Measurements from ENCODE around the gene THRB. TPM values are rescaled to one million over a fixed set of nuclear protein-coding genes. Genes with fewer than 3 reads are reported as not detected.

Gene THRB
- total and polyA plus RNA-seq, 8 donors: 3.6 to 47.3 (median 14.5) TPM

DNA sequence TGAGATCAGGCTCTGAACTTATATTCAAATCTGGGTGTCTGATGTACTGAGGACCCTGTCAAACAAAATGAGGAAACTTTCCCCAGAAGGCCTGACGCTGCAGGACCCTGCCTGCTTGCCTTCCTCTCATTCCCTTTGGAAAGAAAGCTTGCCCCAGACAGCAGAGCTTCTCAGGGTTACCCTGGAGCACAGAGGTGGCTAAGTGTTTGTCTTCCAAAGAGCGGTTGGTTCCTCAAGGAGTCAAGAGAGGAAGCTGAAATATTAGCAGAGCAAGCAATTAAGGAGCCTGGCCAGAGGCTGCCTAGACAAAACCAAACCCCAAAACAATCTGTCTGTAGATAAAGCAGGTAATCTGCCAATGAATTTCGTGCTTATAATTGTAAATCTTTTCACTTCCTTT lies 374.2 kb downstream of the THRB start:
- intact Hi-C loops (cut with DNase I; ENCODE audit: low total_unique reads): no loop called here
- Histone ChIP-seq H3K4me3 (no peak overlapping the region), H3K27ac (no peak overlapping the region), H3K27me3 (no peaks in the 10 kb centered on the region), H3K9me3 (no peaks in the 10 kb centered on the region), H3K4me1 (peaks cover 0 to 13% (median 1%) of the 10 kb centered on the region in 4 donors), H3K36me3 (peaks cover 0 to 18% (median 11%) of the 10 kb centered on the region in 4 donors)
- no peak for DNase-seq
- no peak for TF ChIP-seq POLR2AphosphoS5 (IDR thresholded peaks at IDR 0.05)
- no peak for TF ChIP-seq POLR2A (IDR thresholded peaks at IDR 0.05)
- TF ChIP-seq, protein P1, sequence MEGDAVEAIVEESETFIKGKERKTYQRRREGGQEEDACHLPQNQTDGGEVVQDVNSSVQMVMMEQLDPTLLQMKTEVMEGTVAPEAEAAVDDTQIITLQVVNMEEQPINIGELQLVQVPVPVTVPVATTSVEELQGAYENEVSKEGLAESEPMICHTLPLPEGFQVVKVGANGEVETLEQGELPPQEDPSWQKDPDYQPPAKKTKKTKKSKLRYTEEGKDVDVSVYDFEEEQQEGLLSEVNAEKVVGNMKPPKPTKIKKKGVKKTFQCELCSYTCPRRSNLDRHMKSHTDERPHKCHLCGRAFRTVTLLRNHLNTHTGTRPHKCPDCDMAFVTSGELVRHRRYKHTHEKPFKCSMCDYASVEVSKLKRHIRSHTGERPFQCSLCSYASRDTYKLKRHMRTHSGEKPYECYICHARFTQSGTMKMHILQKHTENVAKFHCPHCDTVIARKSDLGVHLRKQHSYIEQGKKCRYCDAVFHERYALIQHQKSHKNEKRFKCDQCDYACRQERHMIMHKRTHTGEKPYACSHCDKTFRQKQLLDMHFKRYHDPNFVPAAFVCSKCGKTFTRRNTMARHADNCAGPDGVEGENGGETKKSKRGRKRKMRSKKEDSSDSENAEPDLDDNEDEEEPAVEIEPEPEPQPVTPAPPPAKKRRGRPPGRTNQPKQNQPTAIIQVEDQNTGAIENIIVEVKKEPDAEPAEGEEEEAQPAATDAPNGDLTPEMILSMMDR (IDR thresholded peaks at IDR 0.05): no peak
- no peak for TF ChIP-seq EP300 (IDR thresholded peaks at IDR 0.05)
- 80 to 82% (median 82%) methylated on average over 3 of the region's 3 CpGs for WGBS, 5 donors

DNA sequence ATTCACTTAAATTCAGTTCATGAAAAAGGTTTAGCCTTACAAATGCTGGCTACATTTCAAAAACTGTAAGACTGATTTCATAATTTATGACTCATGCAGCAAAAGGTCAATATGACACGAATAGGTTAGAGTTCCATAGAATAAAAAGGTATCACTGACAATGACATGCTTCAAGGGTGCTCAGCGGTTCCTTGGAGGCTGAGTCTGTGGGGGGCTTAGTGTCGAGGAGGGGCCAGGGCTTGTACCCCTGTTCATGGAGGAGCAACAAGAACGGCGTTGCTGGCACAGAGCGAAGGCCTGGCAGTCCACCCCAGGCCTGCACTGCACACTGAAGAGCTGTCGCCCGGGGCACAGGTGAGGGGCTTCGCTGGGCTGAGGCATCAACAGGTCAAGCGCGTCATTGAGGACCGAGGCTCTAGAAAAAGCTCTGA lies 375.3 kb downstream of the THRB start:
- Histone ChIP-seq H3K4me1 (peaks cover 0 to 13% (median 0%) of the 10 kb centered on the region in 4 donors), H3K36me3 (peaks cover 0 to 18% (median 11%) of the 10 kb centered on the region in 4 donors), H3K27me3 (no peaks in the 10 kb centered on the region), H3K9me3 (no peaks in the 10 kb centered on the region), H3K27ac (no peak overlapping the region), H3K4me3 (no peak overlapping the region)
- TF ChIP-seq POLR2AphosphoS5 (IDR thresholded peaks at IDR 0.05) (no peak), EP300 (IDR thresholded peaks at IDR 0.05) (no peak), POLR2A (IDR thresholded peaks at IDR 0.05) (no peak)
- TF ChIP-seq, protein P1 (IDR thresholded peaks at IDR 0.05): no peak
- 80 to 90% (median 86%) methylated on average over 12 of the region's 12 CpGs for WGBS, 5 donors
- DNase-seq: no peak
- intact Hi-C loops (cut with DNase I; ENCODE audit: low total_unique reads): no loop called here

DNA sequence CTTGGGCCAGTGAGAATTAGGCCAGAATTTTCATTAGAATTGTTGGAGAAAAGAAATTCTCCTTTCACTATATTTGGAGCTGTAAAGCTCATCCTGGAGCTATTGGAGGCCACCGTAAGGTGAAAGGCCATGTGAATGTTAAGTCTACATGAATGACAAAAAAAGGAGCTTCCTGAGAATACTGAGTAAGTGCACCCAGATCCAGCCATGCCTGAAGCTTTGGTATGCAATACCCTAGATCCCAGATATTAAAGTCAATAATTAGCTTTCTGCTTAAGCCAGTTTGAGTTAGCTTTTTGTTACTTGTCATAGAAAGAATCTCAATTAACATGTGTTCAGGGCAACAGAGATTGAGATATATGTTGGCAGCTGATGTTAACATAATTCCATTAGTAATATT lies 377.1 kb downstream of the THRB start:
- intact Hi-C loops (cut with DNase I; ENCODE audit: low total_unique reads): no loop called here
- Histone ChIP-seq H3K27me3 (no peaks in the 10 kb centered on the region), H3K4me1 (peaks cover 0 to 7% (median 0%) of the 10 kb centered on the region in 4 donors), H3K9me3 (no peaks in the 10 kb centered on the region), H3K27ac (no peak overlapping the region), H3K4me3 (no peak overlapping the region), H3K36me3 (peaks cover 0 to 12% (median 6%) of the 10 kb centered on the region in 4 donors)
- TF ChIP-seq POLR2AphosphoS5 (IDR thresholded peaks at IDR 0.05) (no peak), EP300 (IDR thresholded peaks at IDR 0.05) (no peak), POLR2A (IDR thresholded peaks at IDR 0.05) (no peak)
- TF ChIP-seq, protein P1 (IDR thresholded peaks at IDR 0.05): no peak
- no peak for DNase-seq
- 94 to 97% (median 95%) methylated on average over 1 of the region's 1 CpG for WGBS, 5 donors

DNA sequence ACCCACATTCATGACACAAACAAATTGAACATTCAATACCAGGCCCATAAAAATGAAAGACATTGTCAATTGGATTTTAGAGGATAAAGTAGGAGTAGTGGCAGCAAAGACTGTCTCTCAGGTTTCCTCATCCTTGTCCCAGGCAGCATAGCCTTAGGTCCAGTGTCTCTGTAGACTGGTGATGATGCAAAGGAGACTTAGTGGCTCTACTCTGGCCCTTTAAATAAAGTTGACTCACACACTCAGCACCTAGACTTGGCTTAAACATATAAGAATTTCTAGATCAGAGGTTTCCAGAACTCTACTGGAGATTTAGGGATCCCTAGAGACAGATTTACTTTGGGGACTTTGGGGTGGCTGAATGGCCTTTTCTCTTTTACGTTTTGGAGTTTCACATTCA lies 382.9 kb downstream of the THRB start:
- Histone ChIP-seq H3K4me1 (no peaks in the 10 kb centered on the region), H3K36me3 (no peaks in the 10 kb centered on the region), H3K27me3 (no peaks in the 10 kb centered on the region), H3K27ac (no peak overlapping the region), H3K9me3 (no peaks in the 10 kb centered on the region), H3K4me3 (no peak overlapping the region)
- WGBS, 5 donors: 77 to 90% (median 81%) methylated on average over 1 of the region's 1 CpG
- TF ChIP-seq EP300 (IDR thresholded peaks at IDR 0.05) (no peak), POLR2AphosphoS5 (IDR thresholded peaks at IDR 0.05) (no peak), POLR2A (IDR thresholded peaks at IDR 0.05) (no peak)
- TF ChIP-seq, protein P1 (IDR thresholded peaks at IDR 0.05): no peak
- no peak for DNase-seq
- intact Hi-C loops (cut with DNase I; ENCODE audit: low total_unique reads): no loop called here
